Thoracic aorta (tissue), 2 donors: Measurements from ENCODE around the gene FAM53A. TPM values are rescaled to one million over a fixed set of nuclear protein-coding genes. Genes with fewer than 3 reads are reported as not detected.

ENCODE experiments used
- ATAC-seq: fragments of 150-250 bp; one replicate; pipeline ENCODE4 v1.8.0; 2017; ENCODE audit warnings: low read depth; ENCODE audit not compliant: insufficient number of reproducible peaks, low FRiP score
- DNase-seq: peaks from one replicate; pipeline ENCODE4 v3.0.0-alpha.2; 2020; ENCODE audit warnings: low spot score
- H3K27ac ChIP-seq, 2 donors: fragments of 200-600 bp; sonication (generic); 1 replicate in 1 of 2; 2 replicates in 1 of 2; pipeline ENCODE4 v1.5.1; 2016; ENCODE audit warnings: mild to moderate bottlenecking in 2 of 2, moderate library complexity in 2 of 2
- H3K27me3 ChIP-seq: fragments of 200-600 bp; sonication (generic); replicated peaks from 2 replicates; pipeline ENCODE4 v1.6.0; 2016; ENCODE audit warnings: mild to moderate bottlenecking; ENCODE audit not compliant: insufficient read depth
- H3K36me3 ChIP-seq: fragments of 200-600 bp; sonication (generic); one replicate; pipeline ENCODE4 v1.5.1; 2016
- H3K4me1 ChIP-seq, 2 donors: fragments of 200-600 bp; sonication (generic); 1 replicate in 1 of 2; 2 replicates in 1 of 2; pipeline versions ENCODE4 v1.5.1 to v1.6.0; 2016; ENCODE audit warnings: low read depth in 2 of 2, mild to moderate bottlenecking in 1 of 2; ENCODE audit not compliant: control insufficient read depth in 1 of 2
- H3K4me3 ChIP-seq: fragments of 200-600 bp; sonication (generic); 2 replicates; pipeline ENCODE4 v1.5.1; 2016; ENCODE audit warnings: mild to moderate bottlenecking
- H3K9me3 ChIP-seq: fragments of 200-600 bp; sonication (generic); 2 replicates; pipeline ENCODE4 v1.5.1; 2016
- total RNA-seq, 2 donors: library from RNA; depleted of rRNA; stranded (reverse); fragments of >200 nt; gene quantifications; one replicate each; pipeline versions ENCODE4 v1.1.0 to v1.2.3, GENCODE V29; 2016
- TF ChIP-seq, protein P1 (sequence below): fragments of 200-600 bp; sonication (generic); IDR thresholded peaks from one replicate; pipeline ENCODE4 v1.5.1; 2019; ENCODE audit warnings: antibody characterized with exemption

FAM53A gene
- total RNA-seq, 2 donors from 2014 or later, result 5.1 to 10.9 TPM

DNA sequence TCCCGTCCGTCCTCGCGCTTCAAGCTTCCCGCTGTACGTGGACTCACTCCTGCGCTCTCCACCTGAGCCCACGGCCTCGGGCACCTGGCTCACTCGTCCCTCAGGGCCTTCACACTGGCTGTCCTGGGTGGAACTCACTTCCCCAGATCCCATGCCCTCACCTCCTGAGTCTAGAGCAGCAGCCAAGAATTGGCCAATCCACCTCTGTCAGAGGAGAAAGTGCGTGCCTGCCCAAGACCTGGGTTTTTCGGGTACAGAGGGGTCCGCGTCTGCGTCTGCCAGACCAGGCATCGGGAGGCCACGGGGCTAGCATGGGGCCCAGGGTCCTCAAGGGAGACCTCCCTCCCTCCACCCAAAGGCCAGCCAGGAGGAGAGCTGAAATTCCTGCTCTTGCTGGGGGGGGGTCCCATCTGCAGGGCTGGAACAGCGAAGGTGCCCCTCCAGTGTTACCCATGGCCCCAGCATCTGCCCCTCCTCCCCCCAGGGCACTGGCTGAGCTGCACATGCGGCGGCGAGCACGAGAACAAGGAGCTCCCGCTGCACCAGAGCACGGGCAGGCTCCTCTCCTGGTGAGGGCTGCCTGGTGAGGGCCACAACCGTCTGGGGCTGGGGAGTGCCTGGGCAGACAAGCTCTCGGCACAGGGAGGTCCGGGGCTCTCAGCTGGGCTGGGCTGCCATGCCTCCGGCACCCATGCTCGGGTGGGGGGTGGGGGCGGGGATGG lies 47.5 kb downstream of the FAM53A start:
- DNase-seq (no peak), ATAC-seq (no peak)
- H3K4me3 ChIP-seq, result no peak overlapping the region
- no peak overlapping the region for H3K27ac ChIP-seq
- no peaks in the 10 kb centered on the region for H3K9me3 ChIP-seq
- H3K4me1 ChIP-seq, result no peaks in the 10 kb centered on the region
- TF ChIP-seq, protein P1, sequence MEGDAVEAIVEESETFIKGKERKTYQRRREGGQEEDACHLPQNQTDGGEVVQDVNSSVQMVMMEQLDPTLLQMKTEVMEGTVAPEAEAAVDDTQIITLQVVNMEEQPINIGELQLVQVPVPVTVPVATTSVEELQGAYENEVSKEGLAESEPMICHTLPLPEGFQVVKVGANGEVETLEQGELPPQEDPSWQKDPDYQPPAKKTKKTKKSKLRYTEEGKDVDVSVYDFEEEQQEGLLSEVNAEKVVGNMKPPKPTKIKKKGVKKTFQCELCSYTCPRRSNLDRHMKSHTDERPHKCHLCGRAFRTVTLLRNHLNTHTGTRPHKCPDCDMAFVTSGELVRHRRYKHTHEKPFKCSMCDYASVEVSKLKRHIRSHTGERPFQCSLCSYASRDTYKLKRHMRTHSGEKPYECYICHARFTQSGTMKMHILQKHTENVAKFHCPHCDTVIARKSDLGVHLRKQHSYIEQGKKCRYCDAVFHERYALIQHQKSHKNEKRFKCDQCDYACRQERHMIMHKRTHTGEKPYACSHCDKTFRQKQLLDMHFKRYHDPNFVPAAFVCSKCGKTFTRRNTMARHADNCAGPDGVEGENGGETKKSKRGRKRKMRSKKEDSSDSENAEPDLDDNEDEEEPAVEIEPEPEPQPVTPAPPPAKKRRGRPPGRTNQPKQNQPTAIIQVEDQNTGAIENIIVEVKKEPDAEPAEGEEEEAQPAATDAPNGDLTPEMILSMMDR, result no peak
- no peaks in the 10 kb centered on the region for H3K27me3 ChIP-seq
- no peaks in the 10 kb centered on the region for H3K36me3 ChIP-seq

DNA sequence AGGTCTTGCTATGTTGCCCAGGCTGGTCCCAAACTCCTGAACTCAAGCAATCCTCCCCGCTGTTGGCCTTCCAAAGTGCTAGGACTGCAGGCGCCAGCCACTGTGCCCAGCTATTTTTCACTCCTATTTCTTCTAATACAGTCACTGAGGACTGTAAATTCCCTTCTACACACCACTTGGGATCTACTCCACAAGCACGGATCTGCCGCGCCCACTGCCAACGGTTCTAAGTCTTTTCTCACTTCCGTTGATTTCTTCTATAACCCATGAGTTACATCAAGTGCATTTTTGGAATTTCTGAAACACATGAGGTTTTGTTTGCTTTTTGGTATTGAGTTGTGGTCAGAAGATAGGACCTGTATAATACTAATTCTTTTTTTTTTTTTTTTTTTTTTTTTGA lies 48.6 kb downstream of the FAM53A start:
- Histone ChIP-seq H3K27me3 (no peaks in the 10 kb centered on the region), H3K4me3 (no peak overlapping the region), H3K27ac (no peak overlapping the region), H3K9me3 (no peaks in the 10 kb centered on the region), H3K4me1 (no peaks in the 10 kb centered on the region), H3K36me3 (no peaks in the 10 kb centered on the region)
- TF ChIP-seq, protein P1, result no peak
- ATAC-seq (no peak), DNase-seq (no peak)

DNA sequence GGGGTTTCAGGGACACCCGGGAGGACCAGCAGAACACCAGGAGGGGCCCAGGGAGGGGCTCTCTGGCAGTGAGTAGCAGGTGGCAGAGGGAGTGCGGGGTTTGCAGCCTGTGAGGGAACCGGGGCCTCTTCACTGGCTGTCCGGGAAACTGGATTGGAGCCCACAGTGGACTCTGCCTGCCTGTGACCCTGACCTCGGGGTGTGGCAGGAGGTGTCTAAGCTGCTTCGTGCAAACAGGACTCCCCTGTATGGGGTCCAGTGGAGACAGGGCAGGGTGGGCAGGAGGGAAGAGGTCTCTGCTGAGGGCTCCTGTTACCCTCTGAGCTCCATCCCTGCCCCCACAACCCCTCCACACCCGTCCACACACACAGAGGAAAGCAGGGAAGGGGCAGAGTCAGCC lies 50.1 kb downstream of the FAM53A start:
- no peak for DNase-seq
- H3K27ac ChIP-seq, result no peak overlapping the region
- no peaks in the 10 kb centered on the region for H3K36me3 ChIP-seq
- ATAC-seq, result no peak
- TF ChIP-seq, protein P1, result no peak
- H3K9me3 ChIP-seq, result no peaks in the 10 kb centered on the region
- no peaks in the 10 kb centered on the region for H3K4me1 ChIP-seq
- no peak overlapping the region for H3K4me3 ChIP-seq
- no peaks in the 10 kb centered on the region for H3K27me3 ChIP-seq

DNA sequence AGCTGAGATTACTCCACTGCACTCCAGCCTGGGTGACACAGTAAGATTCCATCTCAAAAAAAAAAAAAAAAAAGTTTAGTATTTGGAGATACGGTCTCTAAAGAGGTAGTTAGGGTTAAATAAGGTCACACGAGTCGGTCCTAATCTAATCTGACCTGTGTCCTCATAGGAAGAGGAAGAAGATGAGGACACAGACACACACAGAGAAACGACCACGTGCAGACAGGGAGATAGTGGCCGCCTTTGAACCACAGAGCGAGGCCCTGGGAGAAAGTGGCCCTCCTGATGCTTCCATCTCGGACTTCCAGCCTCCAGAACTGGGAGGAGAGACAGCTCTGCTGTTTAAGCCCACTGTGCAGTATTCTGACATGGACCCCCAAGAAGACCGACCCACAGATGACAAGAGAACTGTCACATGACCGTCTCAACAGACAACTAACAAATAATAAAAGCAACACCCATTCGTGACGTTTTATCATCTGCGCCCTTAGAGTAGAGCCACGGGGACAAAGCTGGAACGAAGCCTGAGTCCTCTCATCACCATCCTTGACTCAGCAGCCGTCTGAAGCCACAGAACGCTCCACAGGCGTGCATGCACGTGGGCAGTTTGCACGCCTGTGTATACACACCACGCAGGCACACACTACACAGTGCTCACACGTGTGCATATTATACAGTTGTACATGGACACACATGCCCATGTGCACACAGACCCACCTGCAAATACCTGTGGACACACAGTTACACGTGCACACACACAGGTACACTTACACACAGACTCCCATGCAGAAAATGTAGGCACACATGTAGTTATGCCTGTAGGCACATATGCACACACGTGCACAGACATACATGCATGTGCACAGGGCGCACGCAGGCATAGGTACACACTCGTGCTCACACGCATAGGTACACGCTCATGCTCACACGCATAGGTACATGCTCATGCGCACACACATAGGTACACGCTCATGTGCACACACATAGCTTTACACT lies 51.7 kb downstream of the FAM53A start:
- Histone ChIP-seq H3K27me3 (no peaks in the 10 kb centered on the region), H3K4me3 (no peak overlapping the region), H3K4me1 (no peaks in the 10 kb centered on the region), H3K9me3 (no peaks in the 10 kb centered on the region), H3K27ac (no peak overlapping the region), H3K36me3 (no peaks in the 10 kb centered on the region)
- DNase-seq (no peak), ATAC-seq (no peak)
- TF ChIP-seq, protein P1, result no peak

DNA sequence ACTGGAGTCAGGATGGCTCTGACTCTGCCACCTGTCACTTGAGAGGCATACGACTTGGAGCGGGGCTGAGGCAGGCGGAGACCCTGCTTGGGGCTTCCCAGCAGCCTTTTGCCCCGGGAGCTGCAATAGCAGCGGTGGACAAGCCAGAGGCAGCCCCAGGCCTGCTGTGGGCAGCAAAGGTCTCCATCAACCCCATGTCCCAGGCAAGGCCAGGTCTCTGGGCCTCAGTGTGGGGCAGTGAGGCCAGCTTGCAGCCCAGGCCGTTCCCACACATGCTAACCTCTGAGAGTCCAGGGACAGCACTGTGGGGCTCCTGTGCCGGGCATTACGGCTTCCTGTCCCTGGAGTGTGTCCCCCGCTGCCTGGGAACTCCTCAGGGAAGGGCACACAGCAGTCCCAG lies 53.0 kb downstream of the FAM53A start:
- no peak for DNase-seq
- H3K4me1 ChIP-seq, result no peaks in the 10 kb centered on the region
- H3K27ac ChIP-seq, result no peak overlapping the region
- TF ChIP-seq, protein P1, result no peak
- no peaks in the 10 kb centered on the region for H3K36me3 ChIP-seq
- no peak for ATAC-seq
- no peaks in the 10 kb centered on the region for H3K9me3 ChIP-seq
- H3K4me3 ChIP-seq, result no peak overlapping the region
- no peaks in the 10 kb centered on the region for H3K27me3 ChIP-seq
